Neural cell (in vitro differentiated cells): Measurements from ENCODE around the gene CD248. TPM values are rescaled to one million over a fixed set of nuclear protein-coding genes. Genes with fewer than 3 reads are reported as not detected.

Source experiments
- H2AFZ ChIP-seq: fragments of 200-600, 300-800 bp; sonication (generic), shearing (Covaris generic); 2 replicates; pipeline ENCODE4 v1.6.0; 2014; ENCODE audit warnings: low read depth, mild to moderate bottlenecking, antibody characterized with exemption, low read length, moderate library complexity
- H3F3A ChIP-seq: fragments of 200-600 bp; shearing (Covaris generic); 2 replicates; pipeline ENCODE4 v1.6.1; 2016; ENCODE audit warnings: mild to moderate bottlenecking, moderate library complexity, mixed read lengths, antibody characterized with exemption, low read length; ENCODE audit not compliant: insufficient read depth, poor library complexity, severe bottlenecking
- H3K27ac ChIP-seq: fragments of 200-600, 300-800 bp; sonication (generic), shearing (Covaris generic); 2 replicates; pipeline ENCODE4 v1.5.1; 2014; ENCODE audit warnings: mild to moderate bottlenecking, low read length, moderate library complexity
- H3K27me3 ChIP-seq: fragments of 300-800, 200-600 bp; sonication (generic), shearing (Covaris generic); 2 replicates; pipeline ENCODE4 v1.6.0; 2014; ENCODE audit warnings: mild to moderate bottlenecking, low read depth, low read length, moderate library complexity; ENCODE audit not compliant: insufficient read depth
- H3K36me3 ChIP-seq: fragments of 300-800, 200-600 bp; sonication (generic), shearing (Covaris generic); 2 replicates; pipeline ENCODE4 v1.5.1; 2014; ENCODE audit warnings: mild to moderate bottlenecking, antibody characterized with exemption, low read length, moderate library complexity; ENCODE audit not compliant: insufficient read depth
- H3K4me2 ChIP-seq: fragments of 300-800, 200-600 bp; sonication (generic), shearing (Covaris generic); 2 replicates; pipeline ENCODE4 v1.6.0; 2014; ENCODE audit warnings: mild to moderate bottlenecking, low read length
- H3K4me3 ChIP-seq: fragments of 300-800, 200-600 bp; sonication (generic), shearing (Covaris generic); 2 replicates; pipeline ENCODE4 v1.5.1; 2014; ENCODE audit warnings: mild to moderate bottlenecking, low read length, moderate library complexity
- H3K79me2 ChIP-seq: fragments of 200-600 bp; shearing (Covaris generic); replicated peaks from 2 replicates; pipeline ENCODE4 v1.6.0; 2014; ENCODE audit warnings: mild to moderate bottlenecking, low read length, moderate library complexity; ENCODE audit not compliant: insufficient read depth
- H3K9ac ChIP-seq: fragments of 300-800, 200-600 bp; sonication (generic), shearing (Covaris generic); 2 replicates; pipeline ENCODE4 v1.6.1; 2016; ENCODE audit warnings: mild to moderate bottlenecking, low read length, mixed read lengths
- H3K9me2 ChIP-seq: fragments of 200-600 bp; shearing (Covaris generic); 2 replicates; pipeline ENCODE4 v1.6.1; 2016; ENCODE audit warnings: mild to moderate bottlenecking, low read length, mixed read lengths; ENCODE audit not compliant: insufficient read depth
- H3K9me3 ChIP-seq: fragments of 200-600, 300-800 bp; sonication (generic), shearing (Covaris generic); 2 replicates; pipeline ENCODE4 v1.6.1; 2016; ENCODE audit warnings: mild to moderate bottlenecking, mixed run types, low read length, moderate library complexity, mixed read lengths
- H4K20me1 ChIP-seq: fragments of 200-600 bp; shearing (Covaris generic); 2 replicates; pipeline ENCODE4 v1.6.1; 2016; ENCODE audit warnings: mild to moderate bottlenecking, mixed run types; ENCODE audit not compliant: insufficient read depth
- CTCF ChIP-seq: fragments of 450-650 bp; IDR thresholded peaks from 2 replicates; pipeline ENCODE4 v1.5.1; 2014; ENCODE audit warnings: antibody characterized with exemption, mild to moderate bottlenecking, moderate library complexity; ENCODE audit not compliant: poor library complexity, severe bottlenecking
- EP300 ChIP-seq: fragments of 450-650 bp; conservative IDR thresholded peaks from 2 replicates; pipeline ENCODE4 v1.6.1; 2014; ENCODE audit warnings: antibody characterized with exemption, mild to moderate bottlenecking, moderate library complexity; ENCODE audit not compliant: poor library complexity, severe bottlenecking
- EZH2 ChIP-seq: fragments of 200-600, 300-800 bp; shearing (Covaris generic), sonication (generic); IDR thresholded peaks from 2 replicates; pipeline ENCODE4 v1.6.1; 2014; ENCODE audit warnings: antibody characterized with exemption, low read length, borderline replicate concordance, mild to moderate bottlenecking; ENCODE audit not compliant: insufficient read depth, poor library complexity, severe bottlenecking
- MXI1 ChIP-seq: fragments of 450-650 bp; conservative IDR thresholded peaks from 2 replicates; pipeline ENCODE4 v1.6.1; 2014; ENCODE audit warnings: antibody characterized with exemption, mild to moderate bottlenecking; ENCODE audit not compliant: poor library complexity, severe bottlenecking
- POLR2AphosphoS5 ChIP-seq: IDR thresholded peaks from 2 replicates; pipeline ENCODE4 v1.6.1; 2012
- REST ChIP-seq: IDR thresholded peaks from 2 replicates; pipeline ENCODE4 v1.6.1; 2012; ENCODE audit warnings: borderline replicate concordance
- SMC3 ChIP-seq: fragments of 450-650 bp; conservative IDR thresholded peaks from 2 replicates; pipeline ENCODE4 v1.6.1; 2014; ENCODE audit warnings: antibody characterized with exemption, mild to moderate bottlenecking, moderate library complexity; ENCODE audit not compliant: poor library complexity
- TAF1 ChIP-seq: IDR thresholded peaks from 2 replicates; pipeline ENCODE4 v1.6.1; 2012; ENCODE audit warnings: low read depth
- polyA plus RNA-seq: library from polyadenylated mRNA; depleted of rRNA; stranded (reverse); fragments of >200 nt; gene quantifications from 2 replicates; pipeline ENCODE4 v1.2.3, GENCODE V29; 2014

The CD248 gene
- polyA plus RNA-seq, 1 donor from 2014 or later = not detected

GRCh38 chr11:66347425-66348276 is 30.8 kb upstream of the CD248 start, which contains the start of gene B4GAT1:
TSS of gene B4GAT1 (minus strand) at chr11:66347629. CDS start at chr11:66347545, 84 bp downstream.
- H3K9ac ChIP-seq = peak within 1 kb of the TSS; percentile 99
- TF ChIP-seq REST (peak; percentile 18), EZH2 (no peak), EP300 (peak; percentile 54), TAF1 (peak; percentile 61), CTCF (no peak), SMC3 (peak; percentile 33), MXI1 (peak; percentile 70), POLR2AphosphoS5 (peak; percentile 85)
- peak within 1 kb of the TSS; percentile 96 for H3K27ac ChIP-seq

GRCh38 chr11:66346476-66347424 is 29.9 kb upstream of the CD248 start:
- Histone ChIP-seq H3K27ac (peak overlapping the region; percentile 96), H3K9me2 (no peaks in the 10 kb centered on the region), H3K4me2 (peak overlapping the region; percentile 87), H3K9me3 (no peaks in the 10 kb centered on the region), H3K4me3 (peak overlapping the region; percentile 100), H4K20me1 (no peaks in the 10 kb centered on the region), H3K79me2 (peaks cover 31% of the 10 kb centered on the region), H2AFZ (peak overlapping the region; percentile 94), H3K36me3 (no peaks in the 10 kb centered on the region), H3K9ac (peak overlapping the region; percentile 99), H3K27me3 (no peaks in the 10 kb centered on the region), H3F3A (peaks cover 3% of the 10 kb centered on the region)
- TF ChIP-seq EZH2 = no peak
- peak; percentile 37 for TF ChIP-seq MXI1

More at GRCh38 chr11:66347425-66348276, 30.8 kb upstream of the CD248 start, which contains the start of gene B4GAT1:
- Histone ChIP-seq H3K9me2 (no peaks in the 10 kb centered on the region), H3K27me3 (no peaks in the 10 kb centered on the region), H3F3A (peaks cover 3% of the 10 kb centered on the region), H3K36me3 (no peaks in the 10 kb centered on the region), H4K20me1 (no peaks in the 10 kb centered on the region), H3K4me2 (peak within 1 kb of the TSS; percentile 87), H3K79me2 (peaks cover 31% of the 10 kb centered on the region), H3K4me3 (peak within 1 kb of the TSS; percentile 100), H3K9me3 (no peaks in the 10 kb centered on the region), H2AFZ (peak within 1 kb of the TSS; percentile 94)
